ENCODE results near the gene NDUFA7.
"Not testable (repeated sequence)": the region's sequence is repeated elsewhere in the genome, so short reads cannot be mapped to it uniquely, and the experiment has no call there.

The NDUFA7 gene

GRCh38 chr19:8331263-8331845 is 10.2 kb upstream of the NDUFA7 start:
- no peak overlapping the region for H3K27ac ChIP-seq (ENCODE audit: low read depth, low read length)
- H2AFZ ChIP-seq (ENCODE audit: low read length, unreplicated experiment): no peak overlapping the region
- peaks cover 27% of the 10 kb centered on the region for H3K27me3 ChIP-seq (ENCODE audit: insufficient read depth, low read length)
- H3K79me2 ChIP-seq (ENCODE audit: control insufficient read depth, insufficient read depth, low read length, unreplicated experiment): no peaks in the 10 kb centered on the region
- H3K4me3 ChIP-seq (ENCODE audit: low read depth, low read length): no peak overlapping the region
- H3K36me3 ChIP-seq (ENCODE audit: insufficient read depth, low read length): no peaks in the 10 kb centered on the region
- H3K4me1 ChIP-seq (ENCODE audit: control insufficient read depth, insufficient read depth, low read length, unreplicated experiment): no peaks in the 10 kb centered on the region

- Histone ChIP-seq H3K4me3 (ENCODE audit: low read depth, low read length) (no peak overlapping the region), H3K4me1 (ENCODE audit: control insufficient read depth, insufficient read depth, low read length, unreplicated experiment) (no peaks in the 10 kb centered on the region), H3K79me2 (ENCODE audit: control insufficient read depth, insufficient read depth, low read length, unreplicated experiment) (no peaks in the 10 kb centered on the region), H3K36me3 (ENCODE audit: insufficient read depth, low read length) (no peaks in the 10 kb centered on the region), H2AFZ (ENCODE audit: low read length, unreplicated experiment) (no peak overlapping the region), H3K27me3 (ENCODE audit: insufficient read depth, low read length) (peaks cover 19% of the 10 kb centered on the region), H3K27ac (ENCODE audit: low read depth, low read length) (no peak overlapping the region)
Measured at GRCh38 chr19:8329996-8330395, 8.8 kb upstream of the NDUFA7 start.

- no peak overlapping the region for H2AFZ ChIP-seq (ENCODE audit: low read length, unreplicated experiment)
- no peaks in the 10 kb centered on the region for H3K27me3 ChIP-seq (ENCODE audit: insufficient read depth, low read length)
- no peak overlapping the region for H3K27ac ChIP-seq (ENCODE audit: low read depth, low read length)
- peaks cover 7% of the 10 kb centered on the region for H3K4me1 ChIP-seq (ENCODE audit: control insufficient read depth, insufficient read depth, low read length, unreplicated experiment)
- no peak overlapping the region for H3K4me3 ChIP-seq (ENCODE audit: low read depth, low read length)
- H3K36me3 ChIP-seq (ENCODE audit: insufficient read depth, low read length): peaks cover 5% of the 10 kb centered on the region; the same call in 1 of the 2 replicates
- peaks cover 32% of the 10 kb centered on the region for H3K79me2 ChIP-seq (ENCODE audit: control insufficient read depth, insufficient read depth, low read length, unreplicated experiment)
Measured at GRCh38 chr19:8325454-8325853, 4.3 kb upstream of the NDUFA7 start.

- no peaks in the 10 kb centered on the region for H3K27me3 ChIP-seq (ENCODE audit: insufficient read depth, low read length)
- no peak overlapping the region for H2AFZ ChIP-seq (ENCODE audit: low read length, unreplicated experiment)
- H3K79me2 ChIP-seq (ENCODE audit: control insufficient read depth, insufficient read depth, low read length, unreplicated experiment): peaks cover 42% of the 10 kb centered on the region
- H3K4me3 ChIP-seq (ENCODE audit: low read depth, low read length): no peak overlapping the region
- no peak overlapping the region for H3K27ac ChIP-seq (ENCODE audit: low read depth, low read length)
- peaks cover 5% of the 10 kb centered on the region; the same call in 1 of the 2 replicates for H3K36me3 ChIP-seq (ENCODE audit: insufficient read depth, low read length)
- H3K4me1 ChIP-seq (ENCODE audit: control insufficient read depth, insufficient read depth, low read length, unreplicated experiment): peaks cover 12% of the 10 kb centered on the region
Measured at GRCh38 chr19:8324186-8325050, 3.2 kb upstream of the NDUFA7 start.

GRCh38 chr19:8323781-8324185 is 2.6 kb upstream of the NDUFA7 start:
- Histone ChIP-seq H2AFZ (ENCODE audit: low read length, unreplicated experiment) (no peak overlapping the region), H3K79me2 (ENCODE audit: control insufficient read depth, insufficient read depth, low read length, unreplicated experiment) (peaks cover 42% of the 10 kb centered on the region), H3K27ac (ENCODE audit: low read depth, low read length) (no peak overlapping the region), H3K36me3 (ENCODE audit: insufficient read depth, low read length) (peaks cover 5% of the 10 kb centered on the region; the same call in 1 of the 2 replicates), H3K4me3 (ENCODE audit: low read depth, low read length) (no peak overlapping the region; the same call in 1 of the 2 replicates), H3K27me3 (ENCODE audit: insufficient read depth, low read length) (no peaks in the 10 kb centered on the region), H3K4me1 (ENCODE audit: control insufficient read depth, insufficient read depth, low read length, unreplicated experiment) (peaks cover 12% of the 10 kb centered on the region)

GRCh38 chr19:8322638-8322997 is 1.4 kb upstream of the NDUFA7 start:
- H3K4me1 ChIP-seq (ENCODE audit: control insufficient read depth, insufficient read depth, low read length, unreplicated experiment): peaks cover 12% of the 10 kb centered on the region
- peaks cover 5% of the 10 kb centered on the region; the same call in 1 of the 2 replicates for H3K36me3 ChIP-seq (ENCODE audit: insufficient read depth, low read length)
- H3K27me3 ChIP-seq (ENCODE audit: insufficient read depth, low read length): no peaks in the 10 kb centered on the region
- H3K4me3 ChIP-seq (ENCODE audit: low read depth, low read length): peak overlapping the region; percentile 96
- H3K27ac ChIP-seq (ENCODE audit: low read depth, low read length): no peak overlapping the region
- no peak overlapping the region for H2AFZ ChIP-seq (ENCODE audit: low read length, unreplicated experiment)
- peaks cover 42% of the 10 kb centered on the region for H3K79me2 ChIP-seq (ENCODE audit: control insufficient read depth, insufficient read depth, low read length, unreplicated experiment)

GRCh38 chr19:8321986-8322637 is 937 bp upstream of the NDUFA7 start:
- Histone ChIP-seq H3K79me2 (ENCODE audit: control insufficient read depth, insufficient read depth, low read length, unreplicated experiment) (peaks cover 42% of the 10 kb centered on the region), H3K36me3 (ENCODE audit: insufficient read depth, low read length) (peaks cover 5% of the 10 kb centered on the region; the same call in 1 of the 2 replicates), H2AFZ (ENCODE audit: low read length, unreplicated experiment) (no peak overlapping the region), H3K27me3 (ENCODE audit: insufficient read depth, low read length) (no peaks in the 10 kb centered on the region), H3K4me1 (ENCODE audit: control insufficient read depth, insufficient read depth, low read length, unreplicated experiment) (peaks cover 12% of the 10 kb centered on the region), H3K4me3 (ENCODE audit: low read depth, low read length) (peak overlapping the region; percentile 96), H3K27ac (ENCODE audit: low read depth, low read length) (peak overlapping the region; percentile 59)

- Histone ChIP-seq H2AFZ (ENCODE audit: low read length, unreplicated experiment) (peak overlapping the region; percentile 60), H3K27me3 (ENCODE audit: insufficient read depth, low read length) (no peaks in the 10 kb centered on the region), H3K36me3 (ENCODE audit: insufficient read depth, low read length) (peaks cover 5% of the 10 kb centered on the region; the same call in 1 of the 2 replicates), H3K27ac (ENCODE audit: low read depth, low read length) (peak overlapping the region; percentile 70), H3K4me3 (ENCODE audit: low read depth, low read length) (peak overlapping the region; percentile 96), H3K79me2 (ENCODE audit: control insufficient read depth, insufficient read depth, low read length, unreplicated experiment) (peaks cover 42% of the 10 kb centered on the region), H3K4me1 (ENCODE audit: control insufficient read depth, insufficient read depth, low read length, unreplicated experiment) (peaks cover 12% of the 10 kb centered on the region)
Measured at GRCh38 chr19:8320564-8321066, 560 bp downstream of the NDUFA7 start.

- H3K36me3 ChIP-seq (ENCODE audit: insufficient read depth, low read length): peaks cover 5% of the 10 kb centered on the region; the same call in 1 of the 2 replicates
- no peak overlapping the region for H3K27ac ChIP-seq (ENCODE audit: low read depth, low read length)
- H2AFZ ChIP-seq (ENCODE audit: low read length, unreplicated experiment): no peak overlapping the region
- H3K4me1 ChIP-seq (ENCODE audit: control insufficient read depth, insufficient read depth, low read length, unreplicated experiment): peaks cover 12% of the 10 kb centered on the region
- no peaks in the 10 kb centered on the region for H3K27me3 ChIP-seq (ENCODE audit: insufficient read depth, low read length)
- H3K4me3 ChIP-seq (ENCODE audit: low read depth, low read length): peak overlapping the region; percentile 96
- peaks cover 42% of the 10 kb centered on the region for H3K79me2 ChIP-seq (ENCODE audit: control insufficient read depth, insufficient read depth, low read length, unreplicated experiment)
Measured at GRCh38 chr19:8319807-8320520, 1.2 kb downstream of the NDUFA7 start.

GRCh38 chr19:8318835-8319234 is 2.3 kb downstream of the NDUFA7 start:
- not testable (repeated sequence) for H3K27ac ChIP-seq (ENCODE audit: low read depth, low read length); H2AFZ ChIP-seq (ENCODE audit: low read length, unreplicated experiment); H3K27me3 ChIP-seq (ENCODE audit: insufficient read depth, low read length); H3K4me3 ChIP-seq (ENCODE audit: low read depth, low read length); H3K36me3 ChIP-seq (ENCODE audit: insufficient read depth, low read length)
- peaks cover 12% of the 10 kb centered on the region for H3K4me1 ChIP-seq (ENCODE audit: control insufficient read depth, insufficient read depth, low read length, unreplicated experiment)
- peaks cover 42% of the 10 kb centered on the region for H3K79me2 ChIP-seq (ENCODE audit: control insufficient read depth, insufficient read depth, low read length, unreplicated experiment)
